Measurements from ENCODE around the gene DFFA.

Gene DFFA

DNA sequence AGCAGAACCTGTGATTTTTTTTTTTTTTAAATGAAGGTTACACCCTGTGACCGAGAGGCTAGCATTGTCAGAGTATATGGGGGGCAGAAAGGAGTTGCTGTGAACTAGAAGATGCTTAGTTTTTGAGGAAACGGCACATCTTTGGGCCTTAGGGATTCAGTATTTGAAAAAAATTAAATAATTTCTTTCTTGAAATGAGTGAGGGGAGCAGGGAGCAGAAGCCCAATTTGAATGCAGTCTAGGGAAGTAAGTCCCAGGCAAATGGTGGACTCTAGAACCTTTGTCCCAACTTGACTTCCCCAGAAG, 45.3 kb upstream of the DFFA start:
- DNase-seq, result no peak
- intact Hi-C loops (cut with DNase I; ENCODE audit: low total_unique reads), result loop anchor here (10.0 kb wide), 2 partner anchors 107 to 427 kb away; no protein-coding TSS in a partner anchor
- H3K27ac ChIP-seq, result no peak overlapping the region
- H3K4me3 ChIP-seq, result no peak overlapping the region
- TF ChIP-seq, protein P1, sequence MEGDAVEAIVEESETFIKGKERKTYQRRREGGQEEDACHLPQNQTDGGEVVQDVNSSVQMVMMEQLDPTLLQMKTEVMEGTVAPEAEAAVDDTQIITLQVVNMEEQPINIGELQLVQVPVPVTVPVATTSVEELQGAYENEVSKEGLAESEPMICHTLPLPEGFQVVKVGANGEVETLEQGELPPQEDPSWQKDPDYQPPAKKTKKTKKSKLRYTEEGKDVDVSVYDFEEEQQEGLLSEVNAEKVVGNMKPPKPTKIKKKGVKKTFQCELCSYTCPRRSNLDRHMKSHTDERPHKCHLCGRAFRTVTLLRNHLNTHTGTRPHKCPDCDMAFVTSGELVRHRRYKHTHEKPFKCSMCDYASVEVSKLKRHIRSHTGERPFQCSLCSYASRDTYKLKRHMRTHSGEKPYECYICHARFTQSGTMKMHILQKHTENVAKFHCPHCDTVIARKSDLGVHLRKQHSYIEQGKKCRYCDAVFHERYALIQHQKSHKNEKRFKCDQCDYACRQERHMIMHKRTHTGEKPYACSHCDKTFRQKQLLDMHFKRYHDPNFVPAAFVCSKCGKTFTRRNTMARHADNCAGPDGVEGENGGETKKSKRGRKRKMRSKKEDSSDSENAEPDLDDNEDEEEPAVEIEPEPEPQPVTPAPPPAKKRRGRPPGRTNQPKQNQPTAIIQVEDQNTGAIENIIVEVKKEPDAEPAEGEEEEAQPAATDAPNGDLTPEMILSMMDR (IDR thresholded peaks at IDR 0.05), result no peak
- no peaks in the 10 kb centered on the region for H3K27me3 ChIP-seq
- H3K4me1 ChIP-seq, result peaks cover 0 to 17% (median 0%) of the 10 kb centered on the region in 4 donors
- no peaks in the 10 kb centered on the region for H3K9me3 ChIP-seq
- no peaks in the 10 kb centered on the region for H3K36me3 ChIP-seq

DNA sequence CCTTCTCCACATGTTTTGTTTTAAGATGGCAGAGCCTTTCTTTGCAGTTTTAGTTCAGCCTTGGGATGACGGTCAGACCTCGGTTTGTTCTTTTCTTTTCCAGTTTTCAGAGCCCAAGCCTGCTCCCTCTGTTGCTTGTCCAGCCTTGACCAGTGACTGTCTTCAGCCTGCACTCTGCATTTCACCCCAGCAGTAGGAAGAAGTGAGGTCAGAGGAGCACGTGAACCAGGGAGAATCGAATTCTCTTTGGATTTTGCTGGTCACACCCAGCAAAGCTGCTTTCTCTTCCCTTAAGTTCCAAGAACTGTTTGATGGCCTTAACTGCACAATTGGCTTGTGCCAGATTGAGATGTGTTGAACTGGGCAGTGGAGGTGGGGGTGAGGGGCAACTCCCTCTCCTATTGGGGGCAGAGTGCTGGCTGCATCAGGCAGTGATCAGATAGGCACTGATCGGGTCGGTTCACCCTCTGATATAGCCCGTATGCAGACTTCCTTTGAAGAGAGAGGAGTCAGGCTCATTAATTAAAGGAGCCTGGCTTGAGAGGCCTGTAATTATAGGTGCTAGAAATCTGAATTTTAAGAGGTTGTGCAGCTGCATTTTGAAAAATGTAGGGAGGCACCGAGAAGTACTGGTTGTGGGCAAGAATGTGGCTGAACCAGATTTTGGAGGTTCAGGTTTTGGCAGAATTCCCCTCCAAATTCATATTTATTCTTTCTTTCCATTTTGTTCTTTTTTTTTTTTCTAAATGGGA, 44.8 kb upstream of the DFFA start:
- TF ChIP-seq, protein P1 (IDR thresholded peaks at IDR 0.05), result no peak
- H3K4me3 ChIP-seq, result no peak overlapping the region
- intact Hi-C loops (cut with DNase I; ENCODE audit: low total_unique reads), result loop anchor here (10.0 kb wide), 2 partner anchors 108 to 428 kb away; no protein-coding TSS in a partner anchor
- no peaks in the 10 kb centered on the region for H3K36me3 ChIP-seq
- no peaks in the 10 kb centered on the region for H3K9me3 ChIP-seq
- no peak overlapping the region for H3K27ac ChIP-seq
- H3K4me1 ChIP-seq, result peaks cover 0 to 17% (median 0%) of the 10 kb centered on the region in 4 donors
- no peak for DNase-seq
- H3K27me3 ChIP-seq, result no peaks in the 10 kb centered on the region

DNA sequence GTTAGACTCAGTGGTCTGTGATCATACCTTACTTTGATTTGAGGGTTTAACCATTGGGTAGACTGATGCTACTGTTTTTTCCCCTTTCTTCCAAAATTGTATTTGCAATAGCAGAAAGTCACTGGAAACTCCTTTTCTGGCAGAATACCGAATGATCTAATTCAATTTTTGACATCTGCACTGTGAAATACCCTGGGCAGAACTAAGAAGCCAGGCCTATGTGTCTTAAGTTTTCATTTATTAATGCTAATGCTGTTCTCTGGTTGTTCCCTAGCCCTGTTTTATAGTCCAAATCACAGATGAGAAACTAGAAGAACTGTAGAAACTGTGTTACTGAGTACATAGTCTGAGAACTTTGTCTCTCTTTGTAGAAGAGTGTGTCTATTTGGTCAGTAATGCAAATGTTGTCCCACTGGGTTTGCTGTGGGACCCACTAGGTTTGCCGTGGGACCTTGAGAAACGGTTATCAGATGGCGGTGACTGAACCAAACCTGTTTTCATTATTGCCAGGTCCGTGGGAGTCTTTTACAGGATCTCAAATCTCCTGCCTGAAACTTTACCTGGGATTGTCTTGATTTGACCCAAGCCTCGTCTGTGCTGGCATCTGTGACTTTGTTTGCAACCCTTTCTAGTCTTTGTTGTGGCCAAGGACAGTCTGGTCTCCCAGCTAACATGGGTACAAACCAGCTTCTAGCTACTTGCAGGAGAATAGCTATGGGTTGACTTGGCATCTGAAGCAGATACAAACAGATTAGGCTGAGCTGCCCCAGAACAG, 43.8 kb upstream of the DFFA start:
- Histone ChIP-seq H3K36me3 (no peaks in the 10 kb centered on the region), H3K27ac (no peak overlapping the region), H3K9me3 (no peaks in the 10 kb centered on the region), H3K4me3 (no peak overlapping the region), H3K4me1 (peaks cover 0 to 21% (median 5%) of the 10 kb centered on the region in 4 donors), H3K27me3 (no peaks in the 10 kb centered on the region)
- no peak for DNase-seq
- intact Hi-C loops (cut with DNase I; ENCODE audit: low total_unique reads), result loop anchor here (10.0 kb wide), 2 partner anchors 109 to 429 kb away; no protein-coding TSS in a partner anchor
- TF ChIP-seq, protein P1 (IDR thresholded peaks at IDR 0.05), result no peak

DNA sequence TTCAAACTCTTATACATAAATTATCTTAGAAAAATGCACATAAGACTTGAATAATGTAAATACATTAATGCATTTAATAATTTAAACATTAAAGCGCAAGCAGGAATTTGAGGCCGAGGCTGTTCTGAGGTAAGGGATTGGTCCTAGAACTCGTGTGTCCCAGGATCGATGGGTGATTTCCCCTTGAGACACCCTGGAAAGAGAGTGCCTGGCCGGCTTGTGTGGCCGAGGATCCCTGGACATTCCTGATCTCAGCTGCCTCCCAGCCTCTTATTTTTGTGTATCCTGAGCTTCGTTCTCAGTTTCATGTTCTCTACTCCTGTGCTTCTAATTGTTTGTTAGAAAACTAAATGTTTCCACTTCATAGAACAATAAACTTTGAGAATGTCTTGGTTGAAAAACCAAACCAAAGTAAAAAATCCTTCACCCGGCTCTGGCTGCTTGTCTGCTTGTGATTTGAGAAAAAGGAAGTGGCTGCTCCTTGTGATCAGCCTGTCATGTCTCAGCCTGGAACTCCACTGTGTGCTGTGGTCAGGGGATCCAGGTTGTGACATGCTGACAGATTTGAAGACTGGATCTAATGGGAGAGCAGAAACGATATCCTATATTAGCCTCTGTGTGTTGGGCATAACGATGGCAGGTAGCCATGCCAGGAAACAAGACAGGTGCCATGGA, 43.1 kb upstream of the DFFA start:
- TF ChIP-seq, protein P1 (IDR thresholded peaks at IDR 0.05), result no peak
- no peak for DNase-seq
- H3K9me3 ChIP-seq, result no peaks in the 10 kb centered on the region
- H3K4me3 ChIP-seq, result no peak overlapping the region
- H3K27me3 ChIP-seq, result no peaks in the 10 kb centered on the region
- no peaks in the 10 kb centered on the region for H3K36me3 ChIP-seq
- H3K27ac ChIP-seq, result no peak overlapping the region
- peaks cover 0 to 28% (median 12%) of the 10 kb centered on the region in 4 donors for H3K4me1 ChIP-seq
- intact Hi-C loops (cut with DNase I; ENCODE audit: low total_unique reads), result loop anchor here (10.0 kb wide), 2 partner anchors 109 to 429 kb away; no protein-coding TSS in a partner anchor

DNA sequence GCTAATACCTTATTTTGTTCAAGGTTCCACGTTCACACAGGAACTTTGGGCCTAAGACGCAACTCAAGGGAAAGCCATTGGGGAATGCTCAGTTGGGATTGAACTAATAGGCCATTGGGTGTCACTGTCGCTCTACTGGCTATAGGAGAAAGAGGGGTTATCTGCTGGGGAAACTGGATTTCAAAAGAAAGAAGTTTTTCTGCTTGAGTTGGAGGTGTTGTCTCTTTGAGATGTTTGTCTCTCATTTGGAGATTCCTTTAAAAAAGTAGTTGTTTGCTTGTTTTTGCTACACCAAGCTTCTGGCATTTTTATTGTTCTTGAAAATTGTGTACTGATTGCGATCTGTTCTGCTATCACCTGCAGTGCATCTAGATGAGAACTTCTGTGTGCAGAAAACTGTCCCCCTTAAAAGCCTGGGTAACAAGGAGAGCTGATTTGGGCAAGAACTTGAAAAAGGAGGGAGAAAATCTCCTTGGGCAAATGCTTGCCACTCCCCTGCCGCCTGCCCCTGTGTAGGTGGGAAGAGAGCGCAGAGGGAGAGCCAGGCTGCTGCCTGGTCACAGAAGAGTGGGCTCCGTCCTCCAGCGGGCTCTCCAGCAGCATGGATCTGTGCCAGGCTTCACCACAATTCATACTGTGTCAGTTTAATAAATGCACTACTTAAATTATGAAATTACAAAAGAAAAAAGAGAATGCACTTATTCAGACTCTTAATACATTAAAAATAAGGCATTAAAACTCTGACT, 42.3 kb upstream of the DFFA start:
- H3K27ac ChIP-seq, result no peak overlapping the region
- intact Hi-C loops (cut with DNase I; ENCODE audit: low total_unique reads), result loop anchor here (5.0 to 10.0 kb wide), 3 partner anchors 110 to 430 kb away; partner anchors contain the start of gene CASZ1
- H3K9me3 ChIP-seq, result no peaks in the 10 kb centered on the region
- no peak for DNase-seq
- H3K27me3 ChIP-seq, result no peaks in the 10 kb centered on the region
- H3K4me3 ChIP-seq, result no peak overlapping the region
- TF ChIP-seq, protein P1 (IDR thresholded peaks at IDR 0.05), result peak in 1 of 2 experiments; percentile 51
- no peaks in the 10 kb centered on the region for H3K36me3 ChIP-seq
- peaks cover 0 to 36% (median 17%) of the 10 kb centered on the region in 4 donors for H3K4me1 ChIP-seq

All from tibial artery (tissue), 4 donors.